Lung (tissue), 12 donors: ENCODE results near the gene OVOL3. TPM values are rescaled to one million over a fixed set of nuclear protein-coding genes. Genes with fewer than 3 reads are reported as not detected.
"Not testable (repeated sequence)": the region's sequence is repeated elsewhere in the genome, so short reads cannot be mapped to it uniquely, and the experiment has no call there.

ENCODE experiments used
- ATAC-seq: fragments of 200-7000 bp; cut with Tn5 transposase; one replicate; pipeline ENCODE4 v1.9.1; 2020; ENCODE audit warnings: moderate number of reproducible peaks; ENCODE audit not compliant: insufficient read depth, low FRiP score
- DNase-seq, 3 donors: peaks; one replicate each; pipeline ENCODE4 v3.0.0-alpha.2; 2013 to 2017
- H3K27ac ChIP-seq, 2 donors: one replicate each; pipeline ENCODE4 v1.5.1; 2013; ENCODE audit warnings: mild to moderate bottlenecking in 2 of 2, moderate library complexity in 2 of 2, control low read depth in 1 of 2, inconsistent platforms in 1 of 2, low read depth in 1 of 2, low read length in 1 of 2
- H3K27me3 ChIP-seq, 3 donors: one replicate each; pipeline ENCODE4 v1.5.1; 2013; ENCODE audit warnings: low read length in 2 of 3; ENCODE audit not compliant: control insufficient read depth in 3 of 3, insufficient read depth in 3 of 3
- H3K36me3 ChIP-seq, 4 donors: one replicate each; pipeline ENCODE4 v1.5.1; 2013; ENCODE audit warnings: low read length in 4 of 4, mild to moderate bottlenecking in 1 of 4, moderate library complexity in 1 of 4; ENCODE audit not compliant: control insufficient read depth in 4 of 4, insufficient read depth in 4 of 4
- H3K4me1 ChIP-seq, 5 donors: one replicate each; pipeline ENCODE4 v1.5.1; 2013; ENCODE audit warnings: low read length in 5 of 5, mild to moderate bottlenecking in 2 of 5, moderate library complexity in 1 of 5; ENCODE audit not compliant: control insufficient read depth in 5 of 5, insufficient read depth in 5 of 5
- H3K4me3 ChIP-seq: one replicate; pipeline ENCODE4 v1.5.1; 2013; ENCODE audit warnings: mild to moderate bottlenecking, control low read depth, moderate library complexity
- H3K9ac ChIP-seq, 2 donors: one replicate each; pipeline ENCODE4 v1.5.1; 2013; ENCODE audit warnings: low read length in 2 of 2, control low read depth in 1 of 2; ENCODE audit not compliant: insufficient read depth in 1 of 2
- H3K9me3 ChIP-seq, 4 donors: one replicate each; pipeline ENCODE4 v1.5.1; 2013; ENCODE audit warnings: low read length in 3 of 4, mild to moderate bottlenecking in 1 of 4, moderate library complexity in 1 of 4; ENCODE audit not compliant: control insufficient read depth in 4 of 4, insufficient read depth in 3 of 4
- WGBS, 2 donors: extraction: QIAGEN DNeasy Blood & Tissue Kit; methylation state at CpG; one replicate each; pipeline ENCODE4 v1.1.7; 2013; 5-methylcytosine and 5-hydroxymethylcytosine counted together
- polyA plus RNA-seq, 2 donors: library from polyadenylated mRNA; stranded (reverse); fragments of 200-250 nt; gene quantifications; one replicate each; pipeline ENCODE4 v1.2.1, GENCODE V29; 2013
- total RNA-seq, 2 donors: library from RNA; depleted of rRNA in 1 of 2; stranded (reverse); fragments of >200 nt in 1 of 2; gene quantifications; one replicate each; pipeline ENCODE4 v1.2.1, GENCODE V29; 2014 to 2021
- TF ChIP-seq, protein P1 (sequence below): IDR thresholded peaks from 2 replicates; pipeline ENCODE4 v1.5.1; 2012; ENCODE audit warnings: mild to moderate bottlenecking; ENCODE audit errors: control extremely low read depth, extremely low read depth
- donor health status: control.
- donor health status: control.
- donor health status: Bipolar disorder and iron deficiency.
- donor health status: healthy.
- donor health status: DM: yes; HTN: yes; CAD: no.

The OVOL3 gene
- total and polyA plus RNA-seq, 4 donors: not detected

DNA sequence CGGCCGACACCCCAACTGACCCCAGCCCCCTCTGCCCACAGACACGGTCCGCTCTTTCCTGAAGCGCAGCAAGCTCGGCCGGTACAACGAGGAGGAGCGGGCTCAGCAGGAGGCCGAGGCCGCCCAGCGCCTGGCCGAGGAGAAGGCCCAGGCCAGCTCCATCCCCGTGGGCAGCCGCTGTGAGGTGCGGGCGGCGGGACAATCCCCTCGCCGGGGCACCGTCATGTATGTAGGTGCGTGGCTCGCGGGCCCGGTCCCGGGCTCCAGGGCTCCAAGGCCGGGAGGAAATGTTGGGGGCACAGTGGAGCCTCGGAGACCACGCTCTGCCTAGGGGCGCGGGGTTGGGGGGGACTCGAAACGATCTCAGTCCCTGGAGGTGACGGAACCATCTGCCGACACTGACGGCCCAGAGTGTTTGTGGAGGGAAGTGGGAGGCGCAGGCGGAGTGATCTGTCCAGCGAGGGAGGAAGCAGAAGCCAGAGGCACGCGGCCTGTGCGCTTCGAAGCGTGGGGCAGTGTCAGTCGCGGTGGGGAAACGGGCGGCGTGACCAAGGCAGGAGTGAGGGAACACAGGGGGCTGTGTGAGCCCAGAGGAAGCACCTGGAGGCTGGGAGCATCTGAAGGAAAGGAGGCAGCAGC lies 10.7 kb downstream of the OVOL3 start:
- H3K36me3 ChIP-seq: peaks cover 6 to 51% (median 17%) of the 10 kb centered on the region in 4 donors
- H3K9ac ChIP-seq: no peak overlapping the region
- TF ChIP-seq, protein P1, sequence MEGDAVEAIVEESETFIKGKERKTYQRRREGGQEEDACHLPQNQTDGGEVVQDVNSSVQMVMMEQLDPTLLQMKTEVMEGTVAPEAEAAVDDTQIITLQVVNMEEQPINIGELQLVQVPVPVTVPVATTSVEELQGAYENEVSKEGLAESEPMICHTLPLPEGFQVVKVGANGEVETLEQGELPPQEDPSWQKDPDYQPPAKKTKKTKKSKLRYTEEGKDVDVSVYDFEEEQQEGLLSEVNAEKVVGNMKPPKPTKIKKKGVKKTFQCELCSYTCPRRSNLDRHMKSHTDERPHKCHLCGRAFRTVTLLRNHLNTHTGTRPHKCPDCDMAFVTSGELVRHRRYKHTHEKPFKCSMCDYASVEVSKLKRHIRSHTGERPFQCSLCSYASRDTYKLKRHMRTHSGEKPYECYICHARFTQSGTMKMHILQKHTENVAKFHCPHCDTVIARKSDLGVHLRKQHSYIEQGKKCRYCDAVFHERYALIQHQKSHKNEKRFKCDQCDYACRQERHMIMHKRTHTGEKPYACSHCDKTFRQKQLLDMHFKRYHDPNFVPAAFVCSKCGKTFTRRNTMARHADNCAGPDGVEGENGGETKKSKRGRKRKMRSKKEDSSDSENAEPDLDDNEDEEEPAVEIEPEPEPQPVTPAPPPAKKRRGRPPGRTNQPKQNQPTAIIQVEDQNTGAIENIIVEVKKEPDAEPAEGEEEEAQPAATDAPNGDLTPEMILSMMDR: no peak
- no peak overlapping the region for H3K4me3 ChIP-seq
- no peak overlapping the region for H3K27ac ChIP-seq
- 84 to 87% methylated on average over 49 of the region's 49 CpGs for whole genome bisulfite sequencing, 2 donors
- no peaks in the 10 kb centered on the region for H3K27me3 ChIP-seq
- DNase-seq (no peak), ATAC-seq (no peak)
- H3K9me3 ChIP-seq: no peaks in the 10 kb centered on the region
- H3K4me1 ChIP-seq: peaks cover 0 to 2% (median 0%) of the 10 kb centered on the region in 5 donors

- TF ChIP-seq, protein P1: no peak
These were observed 14.6 kb downstream of the OVOL3 start for GRCh38 chr19:36125557-36125956.

GRCh38 chr19:36128392-36128736 lies 17.4 kb downstream of the OVOL3 start:
- 10 to 17% methylated on average over 10 of the region's 10 CpGs for WGBS, 2 donors

More at GRCh38 chr19:36125557-36125956, 14.6 kb downstream of the OVOL3 start:
- peaks cover 6 to 33% (median 8%) of the 10 kb centered on the region in 4 donors for H3K36me3 ChIP-seq
- no peak for DNase-seq
- H3K9ac ChIP-seq: no peak overlapping the region
- no peak overlapping the region for H3K27ac ChIP-seq
- no peak for ATAC-seq
- H3K9me3 ChIP-seq: no peaks in the 10 kb centered on the region
- H3K27me3 ChIP-seq: no peaks in the 10 kb centered on the region
- 77 to 85% methylated on average over 9 of the region's 9 CpGs for WGBS, 2 donors
- H3K4me1 ChIP-seq: peaks cover 0 to 5% (median 0%) of the 10 kb centered on the region in 5 donors
- H3K4me3 ChIP-seq: no peak overlapping the region

DNA sequence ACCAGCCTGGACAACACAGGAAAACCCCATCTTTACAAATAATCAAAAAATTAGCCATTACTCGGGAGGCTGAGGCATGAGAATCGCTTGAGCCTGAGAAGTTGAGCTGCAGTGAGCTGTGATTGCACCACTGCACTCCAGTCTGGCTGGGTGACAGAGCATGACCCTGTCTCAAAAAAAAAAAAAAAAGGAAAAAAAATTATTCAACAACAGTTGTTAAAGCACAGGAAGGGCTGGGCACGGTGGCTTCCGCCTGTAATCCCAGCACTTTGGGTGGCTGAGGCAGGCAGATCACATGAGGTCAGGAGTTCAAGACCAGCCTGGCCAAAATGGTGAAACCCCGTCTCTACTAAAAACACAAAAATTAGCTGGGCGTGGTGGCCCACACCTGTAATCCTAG lies 20.3 kb downstream of the OVOL3 start:
- not testable (repeated sequence) for H3K4me1 ChIP-seq
- WGBS, 2 donors: 24 to 31% methylated on average over 6 of the region's 6 CpGs
- peak overlapping the region in 1 of 2 donors; percentile 51 for H3K27ac ChIP-seq

More at GRCh38 chr19:36128392-36128736, 17.4 kb downstream of the OVOL3 start:
- Histone ChIP-seq H3K27me3 (no peaks in the 10 kb centered on the region), H3K4me1 (peaks cover 0 to 5% (median 0%) of the 10 kb centered on the region in 5 donors), H3K4me3 (peak overlapping the region; percentile 5), H3K36me3 (peaks cover 4 to 13% (median 6%) of the 10 kb centered on the region in 4 donors), H3K9ac (peak overlapping the region in 1 of 2 donors; percentile 83), H3K9me3 (no peaks in the 10 kb centered on the region), H3K27ac (peak overlapping the region; percentile 95 to 96)
- DNase-seq (no peak), ATAC-seq (no peak)
- TF ChIP-seq, protein P1: no peak

DNA sequence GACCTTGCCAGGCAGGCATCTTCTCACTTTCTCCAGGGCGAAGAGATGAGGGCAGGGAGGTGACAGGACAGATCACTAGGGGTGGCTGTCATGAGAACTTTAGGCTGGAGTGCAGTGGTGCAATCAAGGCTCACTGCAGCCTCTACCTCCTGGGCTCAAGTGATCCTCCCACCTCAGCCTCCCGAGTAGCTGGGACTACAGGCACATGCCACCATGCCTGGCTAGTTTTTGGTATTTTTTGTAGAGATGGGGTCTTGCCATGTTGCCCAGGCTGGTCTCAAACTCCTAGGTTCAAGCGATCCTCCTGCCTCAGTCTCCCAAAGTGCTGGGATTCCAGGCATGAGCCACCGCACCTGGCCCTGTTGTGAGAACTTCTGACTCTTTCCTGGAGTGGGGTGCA lies 23.9 kb downstream of the OVOL3 start:
- H3K27me3 ChIP-seq, H3K4me3 ChIP-seq, DNase-seq, H3K4me1 ChIP-seq, H3K9ac ChIP-seq, H3K27ac ChIP-seq, H3K9me3 ChIP-seq, ATAC-seq, H3K36me3 ChIP-seq: not testable (repeated sequence)
- WGBS, 2 donors: 95 to 96% methylated on average over 4 of the region's 4 CpGs

More for the DNA sequence above, 20.3 kb downstream of the OVOL3 start:
- ATAC-seq, H3K4me3 ChIP-seq, H3K9me3 ChIP-seq, H3K27me3 ChIP-seq, H3K36me3 ChIP-seq, H3K9ac ChIP-seq, DNase-seq: not testable (repeated sequence)
